Motor neuron (in vitro differentiated cells): ENCODE results near the gene ARHGAP35. TPM values are rescaled to one million over a fixed set of nuclear protein-coding genes. Genes with fewer than 3 reads are reported as not detected.
A peak's percentile ranks its signal among the peaks of the same experiment; 100 is the strongest.
"Not testable (repeated sequence)": the region's sequence is repeated elsewhere in the genome, so short reads cannot be mapped to it uniquely, and the experiment has no call there.

Experiments used
- ATAC-seq, 8 experiments: fragments of 200-7000 bp; cut with Tn5 transposase; replicated peaks in 6 of 8; 2 replicates each; pipeline ENCODE4 v1.8.0; 2021; ENCODE audit warnings: mild to moderate bottlenecking in 8 of 8, moderate library complexity in 8 of 8
- H3K27ac ChIP-seq, 2 donors: fragments of 250-450 bp; sonication (Bioruptor Pico); 2 replicates each; pipeline ENCODE4 v1.9.0; 2021; ENCODE audit warnings: antibody characterized with exemption in 2 of 2, mild to moderate bottlenecking in 2 of 2, moderate library complexity in 1 of 2
- H3K4me1 ChIP-seq, 2 donors: fragments of 250-450 bp; sonication (Bioruptor Pico); replicated peaks in 1 of 2; 2 replicates each; pipeline ENCODE4 v1.6.1; 2021; ENCODE audit warnings: antibody characterized with exemption in 2 of 2, mild to moderate bottlenecking in 2 of 2, moderate library complexity in 1 of 2
- H3K4me3 ChIP-seq, 5 donors: fragments of 250-450 bp; sonication (Bioruptor Pico); 2 replicates each; pipeline ENCODE4 v1.9.0; 2021; ENCODE audit warnings: antibody characterized with exemption in 5 of 5, mild to moderate bottlenecking in 5 of 5, moderate library complexity in 4 of 5
- WGBS, 10 experiments: fragments of 450-650 bp; shearing (Covaris generic); methylation state at CpG; one replicate each; pipeline ENCODE4 v1.0.0; 2022; 5-methylcytosine and 5-hydroxymethylcytosine counted together
- in situ Hi-C, 9 experiments: fragments of 400-800 bp; cut with MboI; loops; one replicate each; pipeline ENCODE4 v1.15.0; 2021; ENCODE audit warnings: low sequenced_read_pairs in 9 of 9, low pct_unique_long_range_greater_than_20kb in 2 of 9; ENCODE audit not compliant: unreplicated experiment in 9 of 9
- total RNA-seq, 8 experiments: library from RNA; unstranded; fragments of 300-600 nt; gene quantifications; 2 replicates each; pipeline versions ENCODE4 v1.2.3 to v1.2.4, GENCODE V29; 2022

Gene ARHGAP35
- total RNA-seq, 8 experiments from 2014 or later, result 17.5 to 53.7 (median 41.3) TPM

DNA sequence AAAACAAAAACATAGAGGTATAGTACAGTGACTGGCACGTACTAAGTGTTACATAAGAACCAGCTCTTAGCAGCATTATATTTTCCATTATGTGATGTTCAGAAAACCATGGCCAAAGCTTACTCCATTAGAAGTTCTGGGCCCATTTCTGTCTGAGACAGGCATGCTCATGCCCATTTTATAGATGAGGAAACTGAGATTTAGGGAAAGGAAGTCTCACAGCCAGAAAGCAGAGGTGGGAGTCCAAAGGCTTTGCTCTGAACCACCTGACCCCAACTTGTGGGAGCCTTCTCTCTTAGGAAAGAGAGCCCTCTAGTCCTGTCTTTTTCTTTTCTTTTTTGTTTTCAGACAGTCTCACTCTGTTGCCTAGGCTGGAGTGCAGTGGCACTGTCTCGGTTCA is 12.4 kb upstream of the ARHGAP35 start:
- in situ Hi-C loops, result loop anchor here in 1 of 9 experiments (25.0 kb wide), 1 partner anchor 236 kb away; the partner anchor contains the start of gene CALM3
- WGBS, 10 experiments, result 60 to 100% (median 92%) methylated on average over 1 to 2 of the region's 2 CpGs; no CpG with 5 or more reads in 2 of the 10 experiments
- H3K4me1 ChIP-seq, result peaks cover 3 to 5% of the 10 kb centered on the region in 2 donors
- H3K27ac ChIP-seq, result no peak overlapping the region
- ATAC-seq, result no peak
- H3K4me3 ChIP-seq, result no peak overlapping the region

DNA sequence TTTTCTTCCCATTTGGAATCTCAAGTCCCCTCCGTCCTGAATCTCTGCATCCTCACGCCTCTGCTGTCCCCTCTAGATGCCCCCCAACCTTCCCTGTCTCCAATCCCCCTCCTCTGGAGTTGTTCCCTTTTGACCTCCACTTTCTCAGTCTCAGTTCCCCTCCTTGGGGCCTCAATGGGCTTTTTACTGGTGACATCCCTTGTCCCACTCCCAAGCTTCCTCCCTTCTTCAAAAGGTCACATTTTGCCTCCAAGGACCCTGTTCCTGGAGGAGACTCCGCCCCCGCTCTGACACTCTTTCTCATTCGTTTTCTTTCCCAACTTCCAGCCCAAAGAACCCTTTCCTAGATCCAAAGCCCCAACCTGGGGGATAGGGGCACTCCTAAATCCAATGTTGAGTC is 11.2 kb upstream of the ARHGAP35 start:
- Histone ChIP-seq H3K4me3 (peak overlapping the region; percentile 48 to 67 (median 56)), H3K27ac (peak overlapping the region; percentile 64 to 75), H3K4me1 (peaks cover 3 to 5% of the 10 kb centered on the region in 2 donors)
- in situ Hi-C loops, result loop anchor here in 6 of 9 experiments (10.0 to 25.0 kb wide), 3 partner anchors 138 to 237 kb away; partner anchors contain the start of gene CALM3 (in 1 of the 6)
- 0 to 20% (median 5%) methylated on average over 1 to 5 of the region's 5 CpGs; no CpG with 5 or more reads in 4 of the 10 experiments for WGBS, 10 experiments
- no peak for ATAC-seq

DNA sequence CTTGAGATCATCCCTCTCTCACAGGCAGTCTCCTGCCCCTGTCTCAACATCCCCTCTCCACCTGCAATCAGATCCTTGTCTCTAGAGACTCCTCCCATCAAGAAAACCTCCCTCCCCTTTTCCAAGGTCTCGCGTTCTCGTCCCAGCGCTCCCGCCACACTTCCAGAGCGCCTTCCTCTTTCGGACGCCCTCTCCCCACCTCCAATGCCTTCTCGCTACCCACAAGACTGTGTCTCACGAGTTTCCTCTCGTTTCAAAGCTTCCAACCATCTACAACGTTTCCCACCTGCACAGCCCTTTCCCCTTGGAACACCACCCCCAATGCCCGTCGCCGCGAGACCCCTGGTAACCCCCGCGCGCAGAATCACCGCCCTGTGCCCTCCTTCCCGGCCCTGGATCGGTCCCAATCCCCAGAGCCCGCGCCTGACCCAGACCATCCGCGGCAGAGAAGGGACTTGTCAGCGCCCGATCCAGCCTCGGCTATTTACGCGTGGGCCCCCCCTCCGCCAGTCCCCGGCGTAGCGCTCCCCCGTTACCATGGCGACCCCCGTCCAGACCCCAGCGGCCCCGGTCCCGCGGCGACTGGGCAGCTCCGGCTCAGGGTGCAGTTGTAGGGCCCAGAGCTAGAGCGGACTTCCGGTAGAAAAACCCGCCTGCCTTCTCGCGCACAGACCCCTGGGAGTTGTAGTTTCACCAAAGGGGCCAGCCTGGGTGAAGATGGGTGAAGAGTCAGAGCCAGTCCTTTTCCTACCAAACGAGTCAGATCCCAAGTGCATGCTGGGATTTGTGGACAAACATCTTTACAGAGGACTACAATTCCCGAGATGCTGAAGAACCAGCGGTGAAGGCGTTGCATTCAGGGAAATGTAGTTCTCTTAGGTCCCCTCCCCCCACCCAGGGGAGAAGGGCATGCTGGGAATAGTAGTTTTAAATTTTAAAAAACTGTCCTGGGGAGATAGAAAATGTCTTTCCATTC is 10.3 kb upstream of the ARHGAP35 start, which contains the start of gene AP2S1:
TSS of gene AP2S1 (minus strand) at position 619 of the 976 bp plus-strand sequence. CDS start at position 539, 80 bp downstream.
- whole genome bisulfite sequencing, 10 experiments, result 0 to 15% (median 0%) methylated on average over 1 to 12 of the region's 53 CpGs; no CpG with 5 or more reads in 2 of the 10 experiments
- peak within 1 kb of the TSS; percentile 48 to 67 (median 56) for H3K4me3 ChIP-seq
- in situ Hi-C loops, result loop anchor here in 6 of 9 experiments (10.0 to 25.0 kb wide), 2 partner anchors 137 to 144 kb away; no protein-coding TSS in a partner anchor
- peak; percentile 87 to 95 (median 93) for ATAC-seq
- peaks cover 3 to 5% of the 10 kb centered on the region in 2 donors for H3K4me1 ChIP-seq
- H3K27ac ChIP-seq, result peak within 1 kb of the TSS; percentile 64 to 75

DNA sequence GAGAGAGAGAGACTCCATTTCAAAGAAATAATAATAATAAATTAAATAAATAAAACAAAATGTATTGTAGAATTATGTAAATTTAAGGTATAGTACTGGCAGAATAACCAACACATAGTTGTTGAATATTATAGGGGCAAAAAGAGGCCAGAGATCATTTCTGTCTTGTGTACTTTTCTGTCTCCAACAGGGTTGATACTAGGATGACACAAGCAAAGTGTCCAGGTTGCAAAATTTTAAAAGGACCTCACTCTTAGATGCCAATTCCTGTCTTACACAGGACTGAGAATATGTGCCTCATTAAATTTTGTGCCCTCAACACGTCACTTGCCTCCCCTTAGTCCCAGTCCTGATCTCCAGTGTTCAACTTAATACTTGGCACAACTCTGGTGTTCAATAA is 8.0 kb upstream of the ARHGAP35 start:
- in situ Hi-C loops, result loop anchor here in 6 of 9 experiments (10.0 to 25.0 kb wide), 2 partner anchors 134 to 142 kb away; no protein-coding TSS in a partner anchor
- WGBS, 10 experiments, result 0 to 100% (median 50%) methylated on average over 1 of the region's 1 CpG; no CpG with 5 or more reads in 3 of the 10 experiments
- H3K27ac ChIP-seq, result no peak overlapping the region

DNA sequence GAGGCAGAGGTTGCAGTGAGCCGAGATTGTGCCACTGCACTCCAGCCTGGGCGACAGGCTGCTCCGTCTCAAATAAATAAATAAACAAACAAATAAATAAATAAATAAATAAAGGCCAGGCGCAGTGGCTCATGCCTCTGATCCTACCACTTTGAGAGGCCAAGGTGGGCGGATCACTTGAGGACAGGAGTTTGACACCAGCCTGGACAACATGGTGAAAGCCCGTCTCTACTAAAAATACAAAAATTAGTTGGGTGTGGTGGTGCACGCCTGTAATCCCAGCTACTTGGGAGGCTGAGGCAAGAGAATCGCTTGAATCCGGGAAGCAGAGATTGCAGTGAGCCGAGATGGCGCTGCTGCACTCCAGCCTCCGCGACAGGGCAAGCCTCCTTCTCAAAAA is 6.1 kb upstream of the ARHGAP35 start:
- in situ Hi-C loops, result loop anchor here in 6 of 9 experiments (10.0 to 25.0 kb wide), 2 partner anchors 133 to 140 kb away; no protein-coding TSS in a partner anchor

More for the DNA sequence above, 8.0 kb upstream of the ARHGAP35 start:
- Histone ChIP-seq H3K4me3 (no peak overlapping the region), H3K4me1 (peaks cover 6 to 8% of the 10 kb centered on the region in 2 donors)
- no peak for ATAC-seq

DNA sequence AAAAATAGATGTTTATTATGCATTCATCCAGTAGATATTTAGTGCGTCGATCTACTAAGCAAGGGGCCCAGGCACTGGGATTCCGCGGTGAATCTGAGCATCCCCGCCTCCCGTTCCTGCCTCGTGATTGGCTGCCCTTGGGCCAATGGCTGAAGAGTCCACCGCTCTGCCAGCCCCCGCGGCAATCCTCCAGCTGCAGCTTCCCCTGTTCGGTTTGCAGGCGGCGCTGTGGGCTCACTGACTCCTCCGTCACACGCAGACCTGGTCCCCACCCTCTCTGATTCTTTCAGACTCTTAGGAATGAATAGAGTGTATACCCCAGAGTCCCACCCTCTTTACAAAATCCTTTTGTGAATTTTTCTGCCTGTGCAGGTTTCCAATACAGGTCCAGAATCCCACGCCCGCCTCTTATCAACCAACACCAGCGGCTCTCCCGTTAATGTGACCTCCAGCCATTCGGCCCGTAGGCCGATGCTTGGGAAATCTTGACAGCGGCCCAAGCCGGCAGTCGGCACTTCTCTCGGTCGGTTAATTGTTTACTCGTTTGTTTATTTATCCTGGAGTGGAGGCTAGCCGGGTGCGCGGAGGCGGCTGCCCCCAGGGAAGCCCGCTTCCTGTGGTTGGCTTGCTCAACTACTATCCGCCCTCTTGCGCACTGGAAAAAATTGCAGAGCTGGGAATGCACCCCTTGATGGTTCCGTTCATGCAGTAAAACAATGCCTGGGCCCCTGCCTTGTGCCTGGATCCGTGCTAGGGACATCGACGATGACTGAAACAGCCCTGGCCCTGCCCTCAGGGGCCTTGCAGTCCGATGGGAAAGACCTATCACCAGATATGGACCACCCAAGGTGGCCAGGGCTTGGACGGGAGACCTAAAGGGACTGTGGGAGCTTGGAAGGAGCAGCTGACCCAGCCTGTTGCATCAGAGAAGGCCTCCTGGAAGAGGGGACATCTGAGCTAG is 4.5 kb upstream of the ARHGAP35 start:
- in situ Hi-C loops, result loop anchor here in 6 of 9 experiments (10.0 to 25.0 kb wide), 2 partner anchors 131 to 138 kb away; no protein-coding TSS in a partner anchor
- Histone ChIP-seq H3K4me3 (peak overlapping the region in 2 of 5 donors; percentile 4 to 7), H3K27ac (no peak overlapping the region), H3K4me1 (peaks cover 3% of the 10 kb centered on the region in 2 donors)
- ATAC-seq, result peak; percentile 45 to 62 (median 56)
- WGBS, 10 experiments, result 2 to 79% (median 14%) methylated on average over 3 to 22 of the region's 41 CpGs

More for the DNA sequence above, 6.1 kb upstream of the ARHGAP35 start:
- 50 to 100% (median 80%) methylated on average over 2 to 9 of the region's 13 CpGs for WGBS, 10 experiments
- H3K27ac ChIP-seq, H3K4me3 ChIP-seq, ATAC-seq, H3K4me1 ChIP-seq: not testable (repeated sequence)

DNA sequence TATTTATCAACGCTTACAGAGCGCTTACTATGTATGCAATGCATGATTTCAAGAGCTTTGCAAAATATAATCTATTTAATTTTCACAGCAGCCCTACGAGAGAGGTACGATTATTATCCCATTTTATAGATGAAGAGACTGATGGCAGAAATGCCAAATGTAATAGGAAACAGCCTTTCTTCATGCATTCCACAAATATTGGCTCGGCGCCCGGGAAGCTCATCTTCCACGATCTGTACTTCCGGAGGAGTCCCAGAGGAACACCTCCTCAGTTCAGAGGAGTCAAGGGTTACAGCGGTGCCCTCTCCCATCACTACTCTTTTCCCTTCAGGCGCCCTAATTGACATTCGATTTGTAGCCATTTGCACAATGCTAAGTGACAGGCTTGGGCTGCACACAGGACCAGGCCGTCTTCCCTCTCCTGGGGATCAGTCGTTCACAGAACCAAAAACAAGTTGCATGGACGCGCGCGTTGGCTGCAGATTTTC is 1.1 kb upstream of the ARHGAP35 start:
- peak in 4 of 8 experiments; percentile 2 to 4 (median 3) for ATAC-seq
- peak overlapping the region; percentile 45 to 96 for H3K27ac ChIP-seq
- peak overlapping the region; percentile 51 to 77 (median 63) for H3K4me3 ChIP-seq
- WGBS, 10 experiments, result 8 to 60% (median 27%) methylated on average over 1 to 13 of the region's 18 CpGs
- in situ Hi-C loops, result loop anchor here in 6 of 9 experiments (10.0 to 25.0 kb wide), 2 partner anchors 128 to 135 kb away; no protein-coding TSS in a partner anchor
- H3K4me1 ChIP-seq, result peaks cover 17 to 20% of the 10 kb centered on the region in 2 donors

DNA sequence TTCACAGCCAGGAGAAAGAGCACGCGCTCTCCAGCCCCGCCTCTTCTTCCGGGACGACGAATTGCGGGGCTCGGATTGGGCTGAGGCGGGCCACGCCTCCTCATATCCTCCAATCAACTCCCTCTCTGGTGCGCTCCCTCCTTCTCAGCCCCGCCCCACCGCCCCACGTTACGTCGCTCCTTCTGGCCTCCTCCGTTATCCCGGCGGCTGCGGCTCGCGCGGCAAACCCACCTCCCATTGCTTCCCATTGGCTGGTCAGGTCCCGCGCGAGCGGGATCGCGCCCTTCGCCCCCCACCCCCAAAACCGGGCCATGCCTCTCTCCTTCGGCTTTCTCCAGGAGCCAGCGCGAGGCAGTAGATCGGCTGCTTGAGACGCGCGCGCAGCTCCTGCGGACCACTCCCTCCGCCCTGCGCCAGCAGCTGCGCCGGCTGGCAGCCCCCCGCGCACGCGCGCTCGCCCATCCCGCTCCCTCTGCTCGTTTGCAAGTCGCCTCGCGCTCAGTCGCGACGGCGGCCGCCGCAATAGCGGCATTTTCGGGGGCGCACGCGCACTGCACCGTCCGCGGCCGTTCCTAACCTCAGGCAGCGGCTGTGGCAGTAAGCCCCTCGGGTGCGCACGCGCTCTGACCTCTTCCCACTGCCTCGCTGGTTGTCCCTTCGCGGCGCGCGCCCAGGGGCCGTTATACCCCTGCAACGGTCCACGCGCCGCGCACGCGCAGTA is 512 bp upstream of the ARHGAP35 start:
- 0 to 1% (median 0%) methylated on average over 1 to 23 of the region's 89 CpGs; no CpG with 5 or more reads in 6 of the 10 experiments for WGBS, 10 experiments
- ATAC-seq, result peak; percentile 71 to 84 (median 78)
- Histone ChIP-seq H3K27ac (peak overlapping the region; percentile 96 to 99), H3K4me3 (peak overlapping the region; percentile 51 to 77 (median 63)), H3K4me1 (peaks cover 20 to 24% of the 10 kb centered on the region in 2 donors)
- in situ Hi-C loops, result loop anchor here in 4 of 9 experiments (25.0 kb wide), 1 partner anchor 127 kb away; no protein-coding TSS in a partner anchor

DNA sequence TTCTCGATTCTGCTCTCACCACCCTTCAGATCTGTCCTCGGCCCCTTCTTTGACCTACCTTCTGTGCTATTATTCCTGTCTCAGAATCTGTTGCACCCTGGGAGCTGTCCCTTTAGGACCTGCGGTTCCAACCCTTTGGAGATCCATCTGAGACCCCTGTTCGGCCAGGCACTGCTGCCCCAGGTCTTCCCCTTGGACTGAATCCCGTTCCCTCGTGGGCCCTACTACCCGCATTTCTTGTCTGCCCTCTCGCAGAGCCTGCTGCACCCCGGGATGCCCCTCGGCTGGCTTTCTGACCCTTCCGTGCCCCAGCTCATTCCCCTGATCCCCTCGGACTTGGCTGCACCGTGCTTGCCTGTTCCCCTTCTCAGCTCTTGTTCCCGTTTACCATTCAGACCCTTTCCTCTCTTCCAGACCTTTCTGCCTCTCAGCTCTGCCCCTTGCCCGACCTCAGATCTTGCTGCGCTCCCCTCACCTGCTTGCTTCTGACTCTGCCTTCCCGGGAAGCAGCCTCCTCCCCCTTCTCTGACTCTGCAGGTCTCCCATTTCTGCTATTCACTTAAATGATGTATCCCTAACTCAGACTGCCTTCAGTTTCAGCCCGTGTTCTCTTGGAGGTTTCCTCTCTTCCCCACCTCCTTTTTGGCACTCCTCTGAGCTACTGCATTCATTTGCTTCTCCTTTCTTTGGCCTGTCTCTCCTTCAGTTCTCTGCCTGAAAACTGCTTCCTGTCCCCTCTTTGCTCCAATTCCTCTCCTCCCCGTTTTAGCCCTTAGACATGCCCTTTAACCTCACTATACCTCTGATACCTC is 1.1 kb downstream of the ARHGAP35 start:
- peaks cover 25 to 32% of the 10 kb centered on the region in 2 donors for H3K4me1 ChIP-seq
- no peak for ATAC-seq
- in situ Hi-C loops, result loop anchor here in 4 of 9 experiments (25.0 kb wide), 1 partner anchor 125 kb away; no protein-coding TSS in a partner anchor
- H3K4me3 ChIP-seq, result peak overlapping the region; percentile 51 to 77 (median 63)
- H3K27ac ChIP-seq, result peak overlapping the region; percentile 96 to 99
- 0 to 7% (median 0%) methylated on average over 2 to 10 of the region's 19 CpGs; no CpG with 5 or more reads in 1 of the 10 experiments for WGBS, 10 experiments

DNA sequence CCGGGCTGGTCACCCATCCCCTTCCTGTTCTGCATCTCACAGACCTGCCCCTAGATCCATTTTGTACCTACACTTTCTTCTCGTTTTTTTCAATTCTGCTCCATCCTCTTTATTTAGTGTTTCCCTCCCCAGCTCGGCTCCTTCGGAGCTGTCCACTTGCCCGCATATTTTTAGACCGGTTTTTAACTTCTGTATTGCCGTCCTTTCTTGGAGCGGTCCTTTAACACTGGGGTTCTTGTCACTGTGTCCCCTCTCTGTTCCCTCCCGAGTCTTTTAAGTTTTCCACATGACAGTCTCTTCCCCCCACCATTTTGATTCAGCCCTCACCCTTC is 1.7 kb downstream of the ARHGAP35 start:
- Histone ChIP-seq H3K27ac (no peak overlapping the region), H3K4me3 (peak overlapping the region; percentile 51 to 77 (median 63)), H3K4me1 (peaks cover 28 to 35% of the 10 kb centered on the region in 2 donors)
- in situ Hi-C loops, result loop anchor here in 4 of 9 experiments (25.0 kb wide), 1 partner anchor 125 kb away; no protein-coding TSS in a partner anchor
- ATAC-seq, result no peak
- WGBS, 10 experiments, result 0 to 16% (median 2%) methylated on average over 2 to 9 of the region's 9 CpGs; no CpG with 5 or more reads in 1 of the 10 experiments
